22Rv1 (cell line): ENCODE data around the gene SLA2.

Experiments
- ZFX ChIP-seq: fragments of 450-650 bp; IDR thresholded peaks from 2 replicates; pipeline ENCODE4 v1.6.1; 2017; ENCODE audit warnings: antibody characterized with exemption, borderline replicate concordance
- TF ChIP-seq, protein P1 (sequence below): fragments of 450-650 bp; IDR thresholded peaks from 2 replicates; pipeline ENCODE4 v1.5.1; 2017; ENCODE audit warnings: mild to moderate bottlenecking

DNA sequence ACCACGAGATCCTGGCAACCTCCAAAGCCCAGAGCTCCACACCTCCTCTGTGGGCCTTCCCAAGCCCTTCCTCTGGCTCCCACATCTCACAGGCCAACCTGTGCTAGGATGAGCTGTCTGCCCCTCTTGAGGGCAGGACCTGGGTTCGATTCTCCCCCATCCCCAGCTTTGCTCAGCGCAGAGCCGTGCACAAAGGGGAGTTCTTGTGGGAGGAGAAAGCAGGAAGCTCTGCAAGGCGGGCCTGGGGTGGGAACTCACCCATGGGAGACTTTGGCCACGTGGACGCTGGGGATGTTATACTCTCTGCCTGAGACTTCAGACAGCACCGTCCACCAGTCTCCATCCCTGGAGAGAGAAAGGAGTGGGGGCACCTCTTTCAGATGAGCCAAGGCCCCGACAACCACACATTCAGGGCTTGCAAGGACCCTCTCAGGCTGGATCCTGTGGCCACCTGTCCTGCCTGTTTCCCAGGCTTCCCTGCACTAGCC lies 12.7 kb downstream of the SLA2 start:
- TF ChIP-seq, protein P1, sequence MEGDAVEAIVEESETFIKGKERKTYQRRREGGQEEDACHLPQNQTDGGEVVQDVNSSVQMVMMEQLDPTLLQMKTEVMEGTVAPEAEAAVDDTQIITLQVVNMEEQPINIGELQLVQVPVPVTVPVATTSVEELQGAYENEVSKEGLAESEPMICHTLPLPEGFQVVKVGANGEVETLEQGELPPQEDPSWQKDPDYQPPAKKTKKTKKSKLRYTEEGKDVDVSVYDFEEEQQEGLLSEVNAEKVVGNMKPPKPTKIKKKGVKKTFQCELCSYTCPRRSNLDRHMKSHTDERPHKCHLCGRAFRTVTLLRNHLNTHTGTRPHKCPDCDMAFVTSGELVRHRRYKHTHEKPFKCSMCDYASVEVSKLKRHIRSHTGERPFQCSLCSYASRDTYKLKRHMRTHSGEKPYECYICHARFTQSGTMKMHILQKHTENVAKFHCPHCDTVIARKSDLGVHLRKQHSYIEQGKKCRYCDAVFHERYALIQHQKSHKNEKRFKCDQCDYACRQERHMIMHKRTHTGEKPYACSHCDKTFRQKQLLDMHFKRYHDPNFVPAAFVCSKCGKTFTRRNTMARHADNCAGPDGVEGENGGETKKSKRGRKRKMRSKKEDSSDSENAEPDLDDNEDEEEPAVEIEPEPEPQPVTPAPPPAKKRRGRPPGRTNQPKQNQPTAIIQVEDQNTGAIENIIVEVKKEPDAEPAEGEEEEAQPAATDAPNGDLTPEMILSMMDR: no peak
- TF ChIP-seq ZFX: no peak
